Right lobe of liver (tissue), 4 donors: ENCODE data around the gene SCN3A.

Experiments
- CTCF ChIP-seq, 4 donors: fragments of 200-600 bp in 3 of 4; fragments of 450-650 bp in 1 of 4; IDR thresholded peaks; one replicate each; pipeline versions ENCODE4 v1.5.1 to v1.8.0; 2016 to 2022; ENCODE audit warnings: antibody characterized with exemption in 4 of 4, mild to moderate bottlenecking in 2 of 4
- POLR2A ChIP-seq: fragments of 450-650 bp; IDR thresholded peaks from one replicate; pipeline ENCODE4 v1.6.1; 2017; ENCODE audit warnings: antibody characterized with exemption, mild to moderate bottlenecking
- donor health status: DM: no; HTN: no; CAD: no.
- donor health status: DM: no; HTN: no; CAD: no.
- donor health status: DM: no; HTN: yes; CAD: no.

- TF ChIP-seq CTCF (IDR thresholded peaks at IDR 0.05) (no peak), POLR2A (no peak)
Measured at GRCh38 chr2:165068487-165068757, 135.4 kb downstream of the SCN3A start.
